ENCODE measurements around the gene RNF123. TPM values are rescaled to one million over a fixed set of nuclear protein-coding genes. Genes with fewer than 3 reads are reported as not detected.

Gene RNF123
- total and polyA plus RNA-seq, 10 of the 15 experiments (the other 5 are each of a cell fraction or from before 2014, with no cell fraction given), result 4.2 to 31.5 (median 17.6) TPM

DNA sequence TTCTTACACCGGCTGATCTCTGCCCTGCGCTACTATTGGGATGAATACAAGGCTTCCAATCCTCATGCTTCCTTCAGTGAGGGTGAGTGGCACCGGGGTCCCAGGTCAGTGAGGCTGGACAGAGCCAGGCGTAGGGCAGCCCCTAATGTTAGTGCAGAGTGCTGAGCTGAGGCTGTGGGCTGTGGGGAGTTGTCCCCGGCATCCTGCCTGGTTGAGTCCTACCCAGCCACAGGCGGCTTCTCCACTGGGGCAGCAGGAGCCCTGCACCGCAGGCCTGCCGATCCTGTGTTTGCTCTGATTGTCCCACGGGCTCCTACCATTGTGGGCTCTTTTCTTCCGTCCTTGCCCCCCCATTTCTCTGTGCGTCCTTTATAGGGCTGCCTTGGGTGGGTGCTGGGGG lies 13.3 kb downstream of the RNF123 start:
- CTCF ChIA-PET, result interaction anchor here (0.6 to 4.6 kb wide), 4 partner anchors 10 to 379 kb away, joined by 3 to 19 read pairs (median 4); no protein-coding TSS in a partner anchor
- TF ChIP-seq ZNF687 (IDR thresholded peaks at IDR 0.05) (no peak), CEBPZ (IDR thresholded peaks at IDR 0.05; ENCODE audit: low read depth, low read length) (no peak), PML (IDR thresholded peaks at IDR 0.05; ENCODE audit: low read length) (no peak), SMARCA5 (IDR thresholded peaks at IDR 0.05) (no peak), NBN (IDR thresholded peaks at IDR 0.05) (no peak), ZZZ3 (IDR thresholded peaks at IDR 0.05; ENCODE audit: control insufficient read depth, insufficient read length, low read depth) (no peak), MLLT1 (IDR thresholded peaks at IDR 0.05) (no peak), SMC3 (IDR thresholded peaks at IDR 0.05; ENCODE audit: borderline replicate concordance, low read length) (no peak), USF1 (IDR thresholded peaks at IDR 0.05; ENCODE audit: borderline replicate concordance, extremely low read length, insufficient read depth, low read depth, low read length) (no peak), FOS (IDR thresholded peaks at IDR 0.05; ENCODE audit: borderline replicate concordance, extremely low read depth, insufficient read length) (no peak)
- TF ChIP-seq, protein P1, sequence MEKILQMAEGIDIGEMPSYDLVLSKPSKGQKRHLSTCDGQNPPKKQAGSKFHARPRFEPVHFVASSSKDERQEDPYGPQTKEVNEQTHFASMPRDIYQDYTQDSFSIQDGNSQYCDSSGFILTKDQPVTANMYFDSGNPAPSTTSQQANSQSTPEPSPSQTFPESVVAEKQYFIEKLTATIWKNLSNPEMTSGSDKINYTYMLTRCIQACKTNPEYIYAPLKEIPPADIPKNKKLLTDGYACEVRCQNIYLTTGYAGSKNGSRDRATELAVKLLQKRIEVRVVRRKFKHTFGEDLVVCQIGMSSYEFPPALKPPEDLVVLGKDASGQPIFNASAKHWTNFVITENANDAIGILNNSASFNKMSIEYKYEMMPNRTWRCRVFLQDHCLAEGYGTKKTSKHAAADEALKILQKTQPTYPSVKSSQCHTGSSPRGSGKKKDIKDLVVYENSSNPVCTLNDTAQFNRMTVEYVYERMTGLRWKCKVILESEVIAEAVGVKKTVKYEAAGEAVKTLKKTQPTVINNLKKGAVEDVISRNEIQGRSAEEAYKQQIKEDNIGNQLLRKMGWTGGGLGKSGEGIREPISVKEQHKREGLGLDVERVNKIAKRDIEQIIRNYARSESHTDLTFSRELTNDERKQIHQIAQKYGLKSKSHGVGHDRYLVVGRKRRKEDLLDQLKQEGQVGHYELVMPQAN (conservative IDR thresholded peaks at IDR 0.05), result no peak

More for the DNA sequence above, 13.3 kb downstream of the RNF123 start:
- no peak overlapping the region for H3K4me2 ChIP-seq (ENCODE audit: control insufficient read depth, insufficient read depth)
- no peak overlapping the region for H3K9ac ChIP-seq (ENCODE audit: control insufficient read depth, insufficient read depth, low read length)
- no peaks in the 10 kb centered on the region for H3K9me3 ChIP-seq (replicated peaks; ENCODE audit: control insufficient read depth, insufficient read depth, low read length)
- 79% methylated on average over 11 of the region's 11 CpGs for WGBS (ENCODE audit: insufficient coverage, insufficient replicate concordance, low lambda C conversion rate, missing lambda C conversion rate)
- SMC1A ChIA-PET (ENCODE audit: uncharacterized antibody, unreplicated experiment), result no interaction called here
- FAIRE-seq (no peak), DNase-seq (ENCODE audit: low read depth, low spot score) (no peak), ATAC-seq (no peak)
- RAD21 ChIA-PET (ENCODE audit: unreplicated experiment), result no interaction called here
- H4K20me1 ChIP-seq (ENCODE audit: control insufficient read depth, insufficient read depth), result no peaks in the 10 kb centered on the region
- H3K4me3 ChIP-seq, result no peak overlapping the region
- no peak overlapping the region for H2AFZ ChIP-seq (ENCODE audit: control insufficient read depth, low read depth, low read length)
- peaks cover 0 to 8% of the 10 kb centered on the region in 2 experiments; a peak in 3 of 4 replicates for H3K36me3 ChIP-seq (ENCODE audit: control insufficient read depth in 2 of 2, insufficient read depth in 2 of 2, low read length in 1 of 2)
- no TSS peak for BruUV-seq (replicated peaks)
- no peaks in the 10 kb centered on the region for H3K4me1 ChIP-seq (ENCODE audit: control insufficient read depth, insufficient read depth, low read length)
- intact Hi-C loops (cut with micrococcal nuclease; ENCODE audit: unreplicated experiment), result loop anchor here (1.0 kb wide), 2 partner anchors 137 to 204 kb away; no protein-coding TSS in a partner anchor
- POLR2A ChIA-PET, result no interaction called here
- no peak overlapping the region for H3K27ac ChIP-seq (ENCODE audit: control insufficient read depth, insufficient read depth)
- in situ Hi-C loops (cut with MboI), result no loop called here
- H3K27me3 ChIP-seq (replicated peaks in 1 of 2; ENCODE audit: control insufficient read depth in 2 of 2, insufficient read depth in 2 of 2, low read length in 1 of 2), result no peaks in the 10 kb centered on the region
- H3K79me2 ChIP-seq (ENCODE audit: control insufficient read depth, insufficient read depth, low read length), result no peaks in the 10 kb centered on the region
